ENCODE results near the gene ZNF107. TPM values are rescaled to one million over a fixed set of nuclear protein-coding genes. Genes with fewer than 3 reads are reported as not detected.
"Not testable (repeated sequence)": the region's sequence is repeated elsewhere in the genome, so short reads cannot be mapped to it uniquely, and the experiment has no call there.

The ZNF107 gene
- total and polyA plus RNA-seq, 12 donors, result 2.3 to 16.5 (median 10.0) TPM

GRCh38 chr7:64729089-64729848 is 63.3 kb downstream of the ZNF107 start:
- Histone ChIP-seq H3K27me3 (no peaks in the 10 kb centered on the region), H3K4me1 (replicated peaks in 1 of 2) (no peaks in the 10 kb centered on the region), H3K9me3 (replicated peaks in 1 of 3) (no peaks in the 10 kb centered on the region), H3K4me3 (no peak overlapping the region), H3K27ac (no peak overlapping the region), H3K36me3 (replicated peaks in 1 of 2) (no peaks in the 10 kb centered on the region)
- intact Hi-C loops (cut with DNase I), result no loop called here
- 58 to 86% (median 80%) methylated on average over 1 to 3 of the region's 3 CpGs for WGBS, 4 donors
- DNase-seq, result no peak
- no peak for TF ChIP-seq POLR2A (IDR thresholded peaks at IDR 0.05)
- TF ChIP-seq CTCF (IDR thresholded peaks at IDR 0.05), result no peak

- H3K27me3 ChIP-seq, result no peaks in the 10 kb centered on the region
- intact Hi-C loops (cut with DNase I), result no loop called here
- no peak overlapping the region for H3K27ac ChIP-seq
- DNase-seq, result no peak
- no peaks in the 10 kb centered on the region for H3K36me3 ChIP-seq (replicated peaks in 1 of 2)
- H3K9me3 ChIP-seq (replicated peaks in 1 of 3), result no peaks in the 10 kb centered on the region
- H3K4me3 ChIP-seq, result no peak overlapping the region
- TF ChIP-seq CTCF (IDR thresholded peaks at IDR 0.05) (no peak), POLR2A (IDR thresholded peaks at IDR 0.05) (no peak)
- WGBS, 4 donors, result 85 to 91% (median 88%) methylated on average over 8 of the region's 8 CpGs
- H3K4me1 ChIP-seq (replicated peaks in 1 of 2), result no peaks in the 10 kb centered on the region
Measured at GRCh38 chr7:64733550-64734240, 67.8 kb downstream of the ZNF107 start.

- Histone ChIP-seq H3K9me3 (replicated peaks in 1 of 3) (no peaks in the 10 kb centered on the region), H3K4me1 (replicated peaks in 1 of 2) (no peaks in the 10 kb centered on the region), H3K4me3 (no peak overlapping the region), H3K27ac (no peak overlapping the region), H3K36me3 (replicated peaks in 1 of 2) (no peaks in the 10 kb centered on the region), H3K27me3 (no peaks in the 10 kb centered on the region)
- WGBS, 4 donors, result 89 to 97% (median 96%) methylated on average over 7 to 20 of the region's 20 CpGs
- intact Hi-C loops (cut with DNase I), result no loop called here
- DNase-seq, result no peak
- TF ChIP-seq CTCF (IDR thresholded peaks at IDR 0.05) (no peak), POLR2A (IDR thresholded peaks at IDR 0.05) (no peak)
Measured at GRCh38 chr7:64736575-64736974, 70.6 kb downstream of the ZNF107 start.

- H3K27me3 ChIP-seq; H3K36me3 ChIP-seq (replicated peaks in 1 of 2); H3K4me3 ChIP-seq; H3K27ac ChIP-seq; intact Hi-C loops (cut with DNase I); H3K9me3 ChIP-seq (replicated peaks in 1 of 3); DNase-seq; H3K4me1 ChIP-seq (replicated peaks in 1 of 2): not testable (repeated sequence)
- WGBS, 4 donors, result 86% methylated on average over 16 of the region's 29 CpGs; no CpG with 5 or more reads in 3 of the 4 donors
Measured at GRCh38 chr7:64738403-64738802, 72.5 kb downstream of the ZNF107 start.

GRCh38 chr7:64738953-64739352 is 73.0 kb downstream of the ZNF107 start:
- H3K9me3 ChIP-seq (replicated peaks in 1 of 3); DNase-seq; H3K27me3 ChIP-seq; H3K4me1 ChIP-seq (replicated peaks in 1 of 2); H3K27ac ChIP-seq; H3K36me3 ChIP-seq (replicated peaks in 1 of 2); H3K4me3 ChIP-seq; intact Hi-C loops (cut with DNase I): not testable (repeated sequence)
- 92 to 95% (median 94%) methylated on average over 8 to 29 of the region's 29 CpGs; no CpG with 5 or more reads in 1 of the 4 donors for WGBS, 4 donors

Data from adrenal gland (tissue), 12 donors.